ENCODE data around the gene SPAG16.

The SPAG16 gene

GRCh38 chr2:214410918-214411554 lies 1126.8 kb downstream of the SPAG16 start, which contains the start of gene VWC2L:
Gene VWC2L (plus strand): TSS chr2:214411054. CDS start chr2:214414194, 3,140 bp downstream.
- no peak for DNase-seq

- no peak for DNase-seq
Observed at GRCh38 chr2:214412679-214413078, 1128.4 kb downstream of the SPAG16 start.

GRCh38 chr2:214436470-214436869 lies 1152.2 kb downstream of the SPAG16 start:
- no peak for DNase-seq

GRCh38 chr2:214450118-214450894 lies 1166.0 kb downstream of the SPAG16 start:
- no peak for DNase-seq

GRCh38 chr2:214451516-214452275 lies 1167.4 kb downstream of the SPAG16 start:
- no peak for DNase-seq

Data from central memory CD4-positive, alpha-beta T cell (primary cell).